Neural progenitor cell (in vitro differentiated cells): ENCODE data around the gene PILRB. TPM values are rescaled to one million over a fixed set of nuclear protein-coding genes. Genes with fewer than 3 reads are reported as not detected.
A peak's percentile ranks its signal among the peaks of the same experiment; 100 is the strongest.
"Not testable (repeated sequence)": the region's sequence is repeated elsewhere in the genome, so short reads cannot be mapped to it uniquely, and the experiment has no call there.

Experiments
- DNase-seq: peaks from one replicate; pipeline ENCODE4 v3.0.0-alpha.2; 2016; ENCODE audit warnings: low spot score
- H2AFZ ChIP-seq: fragments of 200-600 bp; sonication (generic); replicated peaks from 2 replicates; pipeline ENCODE4 v1.6.1; 2016; ENCODE audit warnings: antibody characterized with exemption
- H3F3A ChIP-seq: fragments of 200-600 bp; sonication (generic); 2 replicates; pipeline ENCODE4 v1.6.1; 2016; ENCODE audit warnings: antibody characterized with exemption, low read depth
- H3K27ac ChIP-seq: fragments of 200-600 bp; sonication (generic); 2 replicates; pipeline ENCODE4 v1.5.1; 2016; ENCODE audit warnings: mild to moderate bottlenecking
- H3K27me3 ChIP-seq: fragments of 200-600 bp; sonication (generic); 2 replicates; pipeline ENCODE4 v1.6.1; 2016; ENCODE audit warnings: mild to moderate bottlenecking, moderate library complexity
- H3K36me3 ChIP-seq: fragments of 200-600 bp; sonication (generic); 2 replicates; pipeline ENCODE4 v1.5.1; 2016
- H3K4me1 ChIP-seq: fragments of 200-600 bp; sonication (generic); 2 replicates; pipeline ENCODE4 v1.6.1; 2016; ENCODE audit warnings: mixed run types
- H3K4me2 ChIP-seq: fragments of 200-600 bp; sonication (generic); 2 replicates; pipeline ENCODE4 v1.6.1; 2016
- H3K4me3 ChIP-seq: fragments of 200-600 bp; sonication (generic); 2 replicates; pipeline ENCODE4 v1.5.1; 2016
- H3K79me2 ChIP-seq: fragments of 200-600 bp; sonication (generic); 2 replicates; pipeline ENCODE4 v1.6.1; 2016; ENCODE audit warnings: low read depth
- H3K9ac ChIP-seq: fragments of 200-600 bp; sonication (generic); 2 replicates; pipeline ENCODE4 v1.6.1; 2016
- H3K9me3 ChIP-seq: fragments of 200-600 bp; sonication (generic); 2 replicates; pipeline ENCODE4 v1.5.1; 2016; ENCODE audit warnings: low read depth
- H4K20me1 ChIP-seq: fragments of 200-600 bp; sonication (generic); 2 replicates; pipeline ENCODE4 v1.6.1; 2016; ENCODE audit warnings: low read depth
- H3K27ac Mint-ChIP-seq: 3 replicates; pipeline ENCODE4 v1.8.0; 2021; ENCODE audit warnings: mixed read lengths
- H3K27me3 Mint-ChIP-seq: 2 replicates; pipeline ENCODE4 v1.8.0; 2022; ENCODE audit warnings: low read depth, mild to moderate bottlenecking, inconsistent platforms, moderate library complexity, mixed read lengths; ENCODE audit not compliant: insufficient read depth
- H3K36me3 Mint-ChIP-seq: 3 replicates; pipeline ENCODE4 v1.8.0; 2021; ENCODE audit warnings: mixed read lengths
- H3K4me1 Mint-ChIP-seq: 3 replicates; pipeline ENCODE4 v1.8.0; 2021; ENCODE audit warnings: mixed read lengths
- H3K4me3 Mint-ChIP-seq: 3 replicates; pipeline ENCODE4 v1.8.0; 2021; ENCODE audit warnings: mild to moderate bottlenecking, moderate library complexity, mixed read lengths
- H3K9me3 Mint-ChIP-seq: 3 replicates; pipeline ENCODE4 v1.8.0; 2020; ENCODE audit warnings: mixed read lengths
- CTCF ChIP-seq: fragments of 200-600 bp; sonication (generic); IDR thresholded peaks from 2 replicates; pipeline ENCODE4 v1.5.1; 2017; ENCODE audit warnings: antibody characterized with exemption, mild to moderate bottlenecking
- EZH2 ChIP-seq: fragments of 200-600 bp; sonication (generic); IDR thresholded peaks from 2 replicates; pipeline ENCODE4 v1.6.1; 2017; ENCODE audit warnings: antibody characterized with exemption, mild to moderate bottlenecking, moderate library complexity
- EZH2phosphoT487 ChIP-seq: fragments of 200-600 bp; sonication (generic); IDR thresholded peaks from 2 replicates; pipeline ENCODE4 v1.6.1; 2017; ENCODE audit warnings: antibody characterized with exemption
- total RNA-seq: library from RNA; depleted of rRNA; stranded (reverse); fragments of >200 nt; gene quantifications from 2 replicates; pipeline ENCODE4 v1.2.3, GENCODE V29; 2015; ENCODE audit warnings: low replicate concordance

Gene PILRB
- total RNA-seq, 1 donor from 2014 or later = 19.3 TPM

- Histone ChIP-seq H2AFZ (peak overlapping the region; percentile 20), H3K9ac (peak overlapping the region; percentile 50), H3K27ac (peak overlapping the region; percentile 71), H3K4me2 (peak overlapping the region; percentile 94), H3K79me2 (peaks cover 56% of the 10 kb centered on the region), H3K4me3 (peak overlapping the region; percentile 58)
- H3K27me3 Mint-ChIP-seq, H3K9me3 Mint-ChIP-seq, H3K4me1 ChIP-seq, H3K36me3 Mint-ChIP-seq, H4K20me1 ChIP-seq, H3F3A ChIP-seq, H3K4me1 Mint-ChIP-seq, H3K9me3 ChIP-seq, H3K36me3 ChIP-seq, H3K27me3 ChIP-seq: not testable (repeated sequence)
- DNase-seq = peak; percentile 94
- H3K27ac Mint-ChIP-seq = peak overlapping the region; percentile 78
- H3K4me3 Mint-ChIP-seq = peak overlapping the region; percentile 94
- peak; percentile 8 for TF ChIP-seq CTCF
Measured at GRCh38 chr7:100335566-100336466, 22.1 kb upstream of the PILRB start.

DNA sequence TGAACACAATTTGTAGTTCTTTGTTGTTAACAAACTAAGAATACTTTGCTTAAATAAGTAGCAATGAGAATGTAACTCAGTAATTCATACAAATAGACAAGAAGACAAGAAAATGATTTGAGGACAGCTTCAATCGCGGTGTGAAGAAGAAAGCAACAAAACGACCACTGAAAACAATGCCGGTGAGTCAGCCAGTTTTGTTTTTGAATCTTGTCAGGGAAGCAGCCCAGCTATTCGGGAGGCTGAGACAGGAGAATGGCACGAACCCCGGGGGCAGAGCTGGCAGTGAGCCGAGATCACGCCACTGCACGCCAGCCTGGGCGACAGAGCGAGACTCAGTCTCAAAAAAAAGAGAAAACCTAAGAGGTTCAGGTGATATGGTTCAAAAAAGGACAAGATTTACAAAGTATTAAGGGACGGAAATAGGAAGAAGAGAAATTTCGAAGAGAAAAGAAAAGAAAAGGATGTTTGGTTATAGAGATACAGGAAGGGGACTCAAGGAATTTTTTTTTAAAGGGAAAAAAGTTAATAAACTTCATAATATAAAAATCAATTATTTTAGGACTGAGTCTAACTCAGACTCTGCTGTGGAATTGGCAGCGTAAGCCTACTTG lies 19.7 kb upstream of the PILRB start:
- H3K4me1 ChIP-seq, H3K4me1 Mint-ChIP-seq, H3K27ac ChIP-seq, H3K9me3 ChIP-seq, DNase-seq, H3K4me2 ChIP-seq, H3K36me3 ChIP-seq, H2AFZ ChIP-seq, H3K27ac Mint-ChIP-seq, H3K9me3 Mint-ChIP-seq, H3K27me3 ChIP-seq, H3K4me3 ChIP-seq, H3K27me3 Mint-ChIP-seq, H3K9ac ChIP-seq: not testable (repeated sequence)
- peaks cover 60% of the 10 kb centered on the region for H3K79me2 ChIP-seq
- Mint-ChIP-seq H3K36me3 (peaks cover 12% of the 10 kb centered on the region), H3K4me3 (peak overlapping the region; percentile 57)
- peaks cover 13% of the 10 kb centered on the region for H3F3A ChIP-seq
- H4K20me1 ChIP-seq = peaks cover 14% of the 10 kb centered on the region

- peaks cover 19% of the 10 kb centered on the region for H3K36me3 Mint-ChIP-seq
- peaks cover 47% of the 10 kb centered on the region for H3K79me2 ChIP-seq
- not testable (repeated sequence) for H3K27ac Mint-ChIP-seq
Measured at GRCh38 chr7:100341286-100341685, 16.6 kb upstream of the PILRB start.

DNA sequence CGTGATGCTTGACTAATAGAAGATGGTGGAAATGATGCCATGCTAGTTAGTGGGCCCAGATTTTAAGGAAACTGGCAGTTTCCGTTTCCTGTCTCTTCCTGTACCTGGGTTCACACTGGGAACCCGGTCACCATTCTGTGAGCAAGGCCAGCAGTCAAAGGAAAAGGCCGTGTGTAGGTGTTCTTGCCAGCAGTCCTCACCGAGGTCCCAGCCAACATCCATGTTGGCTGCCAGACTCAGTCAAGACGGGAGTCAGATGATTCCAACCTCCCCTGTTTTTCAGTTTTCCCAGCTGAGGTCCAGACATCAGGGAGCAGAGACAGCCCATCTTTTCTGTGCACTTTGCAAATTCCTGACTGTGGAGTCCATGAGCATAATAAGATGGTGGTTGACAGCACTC lies 15.2 kb upstream of the PILRB start:
- Histone ChIP-seq H3K4me3 (no peak overlapping the region), H4K20me1 (peaks cover 36% of the 10 kb centered on the region), H3K9ac (no peak overlapping the region), H2AFZ (no peak overlapping the region), H3K4me1 (no peaks in the 10 kb centered on the region), H3K9me3 (no peaks in the 10 kb centered on the region), H3K79me2 (peaks cover 35% of the 10 kb centered on the region), H3K27me3 (no peaks in the 10 kb centered on the region), H3K4me2 (no peak overlapping the region), H3K36me3 (peaks cover 13% of the 10 kb centered on the region), H3F3A (peaks cover 9% of the 10 kb centered on the region), H3K27ac (no peak overlapping the region)
- DNase-seq = no peak
- Mint-ChIP-seq H3K27me3 (peaks cover 3% of the 10 kb centered on the region), H3K9me3 (no peaks in the 10 kb centered on the region), H3K4me3 (no peak overlapping the region), H3K27ac (no peak overlapping the region), H3K4me1 (peaks cover 10% of the 10 kb centered on the region), H3K36me3 (peaks cover 23% of the 10 kb centered on the region)
- TF ChIP-seq EZH2 (no peak), CTCF (no peak), EZH2phosphoT487 (no peak)

More at GRCh38 chr7:100341286-100341685, 16.6 kb upstream of the PILRB start:
- not testable (repeated sequence) for DNase-seq, H3F3A ChIP-seq, H3K4me2 ChIP-seq, H3K4me3 Mint-ChIP-seq, H3K27ac ChIP-seq, H2AFZ ChIP-seq, H3K9me3 Mint-ChIP-seq, H3K9ac ChIP-seq, H3K27me3 ChIP-seq, H3K36me3 ChIP-seq, H3K4me1 ChIP-seq, H3K4me3 ChIP-seq, H3K27me3 Mint-ChIP-seq, H3K9me3 ChIP-seq
- peaks cover 14% of the 10 kb centered on the region for H3K4me1 Mint-ChIP-seq
- H4K20me1 ChIP-seq = peaks cover 37% of the 10 kb centered on the region

- H3K4me3 ChIP-seq, H3K4me2 ChIP-seq, H3F3A ChIP-seq, H3K27me3 Mint-ChIP-seq, H3K27me3 ChIP-seq, H3K4me1 Mint-ChIP-seq, H3K4me1 ChIP-seq, H2AFZ ChIP-seq, H3K9ac ChIP-seq, H3K9me3 Mint-ChIP-seq, H3K4me3 Mint-ChIP-seq, H3K27ac ChIP-seq, H3K9me3 ChIP-seq: not testable (repeated sequence)
- Histone ChIP-seq H3K36me3 (peaks cover 20% of the 10 kb centered on the region), H3K79me2 (peaks cover 24% of the 10 kb centered on the region), H4K20me1 (peaks cover 36% of the 10 kb centered on the region)
- peak; percentile 16 for DNase-seq
- Mint-ChIP-seq H3K27ac (peak overlapping the region; percentile 33), H3K36me3 (peaks cover 28% of the 10 kb centered on the region)
Measured at GRCh38 chr7:100344124-100344559, 13.8 kb upstream of the PILRB start.
